WI38 (cell line): ENCODE measurements around the gene GTPBP4.

Experiments
- H3K4me3 ChIP-seq: 2 replicates; pipeline ENCODE4 v1.5.1; 2011; ENCODE audit warnings: low read depth, mild to moderate bottlenecking, control low read depth, low read length
- TF ChIP-seq, protein P1 (sequence below): IDR thresholded peaks from 2 replicates; pipeline ENCODE4 v1.5.1; 2012; ENCODE audit warnings: low read depth, mild to moderate bottlenecking, control low read depth, low read length

GTPBP4 gene

DNA sequence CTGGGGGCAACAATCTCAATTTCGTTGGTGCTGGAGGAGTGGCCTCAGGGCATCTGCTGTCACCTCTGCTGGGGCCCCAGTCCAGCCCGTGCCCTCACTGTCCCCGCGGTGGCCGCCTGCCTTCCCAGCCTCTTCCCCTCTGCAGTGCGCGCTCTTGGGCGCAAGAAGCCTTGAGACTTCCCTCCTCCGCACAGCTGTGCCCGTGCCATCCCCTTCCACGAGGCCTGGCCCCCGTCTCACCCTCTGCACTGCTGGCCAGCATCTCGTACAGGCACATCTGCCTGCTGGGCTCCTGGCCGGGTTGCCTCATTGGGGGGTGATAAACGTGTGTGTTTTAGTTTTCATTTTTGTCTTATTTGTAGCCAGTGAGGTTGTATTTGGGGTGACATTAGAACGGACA lies 23.5 kb downstream of the GTPBP4 start:
- no peak overlapping the region for H3K4me3 ChIP-seq
- TF ChIP-seq, protein P1, sequence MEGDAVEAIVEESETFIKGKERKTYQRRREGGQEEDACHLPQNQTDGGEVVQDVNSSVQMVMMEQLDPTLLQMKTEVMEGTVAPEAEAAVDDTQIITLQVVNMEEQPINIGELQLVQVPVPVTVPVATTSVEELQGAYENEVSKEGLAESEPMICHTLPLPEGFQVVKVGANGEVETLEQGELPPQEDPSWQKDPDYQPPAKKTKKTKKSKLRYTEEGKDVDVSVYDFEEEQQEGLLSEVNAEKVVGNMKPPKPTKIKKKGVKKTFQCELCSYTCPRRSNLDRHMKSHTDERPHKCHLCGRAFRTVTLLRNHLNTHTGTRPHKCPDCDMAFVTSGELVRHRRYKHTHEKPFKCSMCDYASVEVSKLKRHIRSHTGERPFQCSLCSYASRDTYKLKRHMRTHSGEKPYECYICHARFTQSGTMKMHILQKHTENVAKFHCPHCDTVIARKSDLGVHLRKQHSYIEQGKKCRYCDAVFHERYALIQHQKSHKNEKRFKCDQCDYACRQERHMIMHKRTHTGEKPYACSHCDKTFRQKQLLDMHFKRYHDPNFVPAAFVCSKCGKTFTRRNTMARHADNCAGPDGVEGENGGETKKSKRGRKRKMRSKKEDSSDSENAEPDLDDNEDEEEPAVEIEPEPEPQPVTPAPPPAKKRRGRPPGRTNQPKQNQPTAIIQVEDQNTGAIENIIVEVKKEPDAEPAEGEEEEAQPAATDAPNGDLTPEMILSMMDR, result no peak

DNA sequence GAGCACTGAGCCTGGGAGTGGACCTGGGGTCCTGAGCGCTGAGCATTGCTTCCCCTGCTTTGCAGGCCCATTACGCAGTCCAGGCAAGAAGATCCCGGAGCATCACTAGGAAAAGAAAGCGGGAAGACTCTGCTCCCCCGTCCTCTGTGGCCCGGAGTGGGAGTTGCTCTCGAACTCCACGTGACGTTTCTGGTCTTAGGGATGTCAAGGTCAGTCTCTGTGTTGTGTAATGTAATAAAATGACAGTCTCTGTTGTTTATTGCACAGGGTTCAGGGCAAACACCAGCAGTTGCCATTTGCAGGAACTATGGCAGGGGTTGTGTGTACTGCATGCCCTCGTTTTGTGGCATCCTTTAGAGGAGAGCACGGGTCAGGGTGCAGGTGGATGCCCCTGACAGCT lies 27.5 kb downstream of the GTPBP4 start:
- TF ChIP-seq, protein P1, result no peak
- no peak overlapping the region for H3K4me3 ChIP-seq

DNA sequence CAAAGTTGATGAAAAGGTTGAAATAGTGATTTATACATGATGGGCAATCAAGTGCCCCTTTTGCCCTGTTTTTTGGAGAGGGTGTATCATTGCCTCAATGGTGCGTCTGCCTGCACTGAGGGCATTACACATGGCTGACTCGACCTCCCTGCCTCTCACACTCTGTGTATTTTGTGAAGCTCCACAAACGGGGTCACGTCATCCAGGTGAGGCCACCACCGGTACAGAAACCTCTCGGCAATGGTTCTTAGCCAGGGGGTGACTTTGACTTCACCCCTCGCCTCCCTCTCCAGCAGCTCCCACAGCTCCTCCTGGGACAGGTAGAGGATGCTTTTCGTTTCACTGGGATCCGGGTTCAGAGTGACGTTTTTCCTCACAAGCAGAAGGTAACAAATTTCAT lies 31.1 kb downstream of the GTPBP4 start:
- no peak overlapping the region for H3K4me3 ChIP-seq
- TF ChIP-seq, protein P1, result no peak

DNA sequence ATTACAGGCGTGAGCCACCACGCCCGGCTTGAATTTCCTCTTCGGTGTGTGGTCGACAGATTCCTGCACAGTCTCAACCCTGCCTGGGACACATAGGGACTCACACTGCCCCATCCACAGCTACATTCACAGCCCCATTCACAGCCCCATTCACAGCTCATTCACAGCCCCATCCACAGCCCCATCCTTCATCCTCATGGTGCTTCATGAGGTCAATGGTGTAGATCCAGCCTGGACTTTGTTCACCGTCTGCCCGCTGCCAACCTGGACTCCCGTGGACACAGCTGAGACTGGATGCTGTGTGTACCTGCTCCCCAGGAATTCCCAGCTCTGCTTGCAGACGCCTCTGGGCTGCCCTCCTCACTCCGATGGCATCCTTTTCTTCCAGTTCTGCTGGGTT lies 32.2 kb downstream of the GTPBP4 start:
- TF ChIP-seq, protein P1, result no peak
- H3K4me3 ChIP-seq, result no peak overlapping the region

DNA sequence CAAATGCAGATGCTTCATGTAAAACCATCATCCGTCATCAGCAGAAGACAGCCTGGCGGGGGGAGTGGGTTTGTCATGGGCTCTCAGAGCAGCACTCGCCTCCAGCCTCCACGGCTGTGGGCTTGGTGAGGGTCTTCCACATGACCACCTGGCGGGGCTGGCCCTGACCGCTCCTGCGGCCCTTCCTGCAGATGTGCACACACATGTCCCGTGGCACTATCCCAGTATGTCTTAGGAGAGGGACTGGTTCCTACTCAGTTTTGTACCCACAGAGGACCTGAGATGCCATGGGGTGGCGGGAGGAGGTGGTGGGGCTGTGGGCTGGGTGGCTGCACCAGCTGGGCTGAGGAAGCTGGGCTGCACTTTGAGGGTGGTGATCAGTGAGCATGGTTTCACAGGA lies 32.7 kb downstream of the GTPBP4 start:
- H3K4me3 ChIP-seq, result no peak overlapping the region
- TF ChIP-seq, protein P1, result no peak

DNA sequence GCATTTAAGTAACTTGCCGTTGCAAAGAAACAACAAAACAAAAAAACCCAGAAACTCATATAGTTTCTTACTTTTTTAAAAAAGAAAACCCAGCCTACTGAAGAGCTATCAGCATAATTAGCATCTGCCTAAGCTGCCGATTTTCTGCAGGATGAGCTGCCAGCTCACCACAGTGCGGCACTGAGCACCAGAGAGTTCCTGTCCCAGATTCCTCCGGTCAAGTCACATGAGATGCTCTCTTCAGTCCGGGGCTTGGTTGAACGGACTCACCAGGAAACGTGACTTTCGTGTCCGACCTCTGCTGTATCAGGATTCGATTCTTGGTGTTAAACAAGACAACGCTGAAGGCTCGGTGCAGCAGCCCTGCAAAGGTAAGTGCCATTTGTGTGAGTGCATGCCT lies 34.2 kb downstream of the GTPBP4 start:
- TF ChIP-seq, protein P1, result no peak
- H3K4me3 ChIP-seq, result no peak overlapping the region

DNA sequence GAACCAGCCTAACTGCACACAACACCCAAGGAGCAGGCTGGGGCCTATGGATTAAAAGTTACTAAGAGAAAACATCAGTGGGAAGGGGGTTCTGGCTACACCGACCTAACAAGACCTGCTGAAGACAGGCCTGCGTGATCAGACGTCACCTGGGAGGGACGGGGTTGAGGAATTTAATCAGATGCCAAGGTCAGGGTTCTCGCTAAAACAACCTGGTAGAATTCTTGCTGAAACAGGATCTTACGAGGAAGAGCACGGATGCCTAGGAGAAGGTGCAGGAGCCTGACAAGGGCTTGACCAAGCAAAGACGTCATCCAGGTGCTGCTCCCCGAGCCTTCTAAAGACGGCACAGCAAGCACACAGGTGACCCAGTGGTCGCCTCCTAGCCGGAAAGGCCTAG lies 35.9 kb downstream of the GTPBP4 start:
- TF ChIP-seq, protein P1, result no peak
- H3K4me3 ChIP-seq, result no peak overlapping the region

DNA sequence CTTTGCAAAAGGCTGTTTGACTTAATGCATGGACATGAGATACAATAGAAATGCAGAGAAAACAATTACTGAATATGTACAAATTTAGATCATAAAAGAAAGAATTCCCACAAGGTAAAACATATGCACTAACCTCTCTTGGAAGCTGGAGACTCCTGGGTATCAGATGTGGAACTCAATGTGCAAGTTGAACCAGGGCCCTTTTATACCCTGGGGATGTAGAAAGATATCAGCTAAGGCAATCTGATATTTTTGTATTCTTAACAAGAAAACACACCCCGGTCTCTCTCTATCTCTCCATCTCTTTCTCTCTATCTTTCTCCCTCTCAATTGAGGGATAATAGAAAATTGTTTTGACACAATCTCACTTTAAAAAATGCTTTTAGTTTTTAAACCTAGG lies 37.4 kb downstream of the GTPBP4 start, which contains the start of gene IDI2:
Gene IDI2 (minus strand): TSS at position 177 of the 400 bp plus-strand sequence. CDS start 1,136 bp downstream, outside the sequence.
- TF ChIP-seq, protein P1, result no peak

More for the DNA sequence above, 37.4 kb downstream of the GTPBP4 start, which contains the start of gene IDI2:
- no peak within 1 kb of the TSS for H3K4me3 ChIP-seq
